GM18951 (cell line): Measurements from ENCODE around the gene SMPDL3A.

ENCODE experiments used
- POLR2A ChIP-seq: IDR thresholded peaks from 4 replicates; pipeline ENCODE4 v1.6.1; 2011; ENCODE audit warnings: mild to moderate bottlenecking; ENCODE audit not compliant: insufficient read length, insufficient read depth; ENCODE audit errors: extremely low read depth
- in situ Hi-C: fragments of 300-500 bp; cut with MboI; formaldehyde crosslinking; loops from one replicate; pipeline ENCODE4 v1.12.0; 2022; ENCODE audit warnings: low sequenced_read_pairs, mixed read lengths, inconsistent platforms; ENCODE audit not compliant: unreplicated experiment

The SMPDL3A gene

DNA sequence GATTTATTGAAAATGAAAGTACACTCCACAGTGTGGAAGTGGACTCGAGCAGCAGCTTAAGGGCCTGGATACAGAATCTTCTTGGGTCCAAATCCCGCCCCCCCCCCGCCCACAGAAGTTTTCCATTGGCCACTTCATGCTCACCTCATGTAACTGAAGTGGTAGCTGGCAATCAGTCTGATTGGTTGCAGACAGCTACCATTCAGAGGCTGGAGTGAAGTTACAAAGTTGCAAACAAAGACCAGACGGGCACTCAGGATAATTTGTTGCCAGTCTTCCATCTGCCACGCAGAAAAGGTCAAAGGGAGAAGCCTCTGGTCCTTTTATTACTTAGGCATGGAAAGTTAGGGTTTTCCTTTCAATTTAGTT lies 35.4 kb upstream of the SMPDL3A start:
- no peak for TF ChIP-seq POLR2A
- in situ Hi-C loops = no loop called here

DNA sequence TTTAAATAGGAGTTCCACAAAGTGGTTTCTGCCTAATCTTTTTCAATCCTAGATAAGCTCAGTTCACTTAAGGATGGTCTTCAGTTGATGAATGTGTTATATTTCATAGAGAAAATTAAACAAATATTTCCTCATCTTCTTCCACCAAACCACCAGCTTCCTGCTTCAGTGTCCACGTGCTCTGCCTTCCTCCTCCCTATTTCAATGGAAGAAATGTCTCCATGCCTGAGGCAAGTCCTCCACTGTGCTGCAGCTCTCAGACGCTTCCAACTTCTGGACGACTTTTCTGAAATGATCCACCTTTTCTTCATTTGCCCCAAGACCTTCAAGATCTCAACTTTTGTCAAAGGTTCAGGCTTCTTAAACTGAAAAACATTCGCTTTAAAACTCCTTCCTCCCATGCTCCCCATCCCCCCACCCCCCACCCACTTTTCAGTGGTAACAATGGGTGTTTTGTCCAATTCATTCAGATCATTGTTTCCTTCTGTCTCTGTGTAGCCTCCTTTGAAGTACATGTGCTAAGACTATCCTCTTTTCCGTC lies 34.8 kb upstream of the SMPDL3A start:
- TF ChIP-seq POLR2A = no peak
- in situ Hi-C loops = no loop called here

DNA sequence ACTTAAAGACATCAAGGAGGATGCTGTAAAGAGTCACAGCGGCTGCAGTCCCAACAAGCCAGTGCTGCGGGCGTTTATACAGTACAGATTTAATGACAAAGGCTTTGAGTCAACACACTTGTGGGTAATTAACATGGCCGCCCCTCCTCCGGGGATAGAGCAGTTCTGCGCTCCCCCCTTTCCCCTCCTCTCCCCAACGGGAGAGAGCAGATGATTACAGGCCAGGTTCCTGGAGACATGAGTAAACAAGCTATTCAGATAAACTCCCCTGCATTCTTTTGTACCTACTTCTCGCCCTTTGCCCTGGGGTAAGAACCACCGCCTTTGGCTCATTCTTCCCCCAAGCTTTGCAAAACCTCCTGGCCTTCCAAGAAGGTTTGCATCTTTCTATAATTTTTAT lies 33.2 kb upstream of the SMPDL3A start:
- TF ChIP-seq POLR2A = no peak
- in situ Hi-C loops = no loop called here

GRCh38 chr6:122758927-122759334 lies 30.1 kb upstream of the SMPDL3A start:
- in situ Hi-C loops = no loop called here
- no peak for TF ChIP-seq POLR2A

- in situ Hi-C loops = no loop called here
Observed at GRCh38 chr6:122760330-122760729, 28.7 kb upstream of the SMPDL3A start.

DNA sequence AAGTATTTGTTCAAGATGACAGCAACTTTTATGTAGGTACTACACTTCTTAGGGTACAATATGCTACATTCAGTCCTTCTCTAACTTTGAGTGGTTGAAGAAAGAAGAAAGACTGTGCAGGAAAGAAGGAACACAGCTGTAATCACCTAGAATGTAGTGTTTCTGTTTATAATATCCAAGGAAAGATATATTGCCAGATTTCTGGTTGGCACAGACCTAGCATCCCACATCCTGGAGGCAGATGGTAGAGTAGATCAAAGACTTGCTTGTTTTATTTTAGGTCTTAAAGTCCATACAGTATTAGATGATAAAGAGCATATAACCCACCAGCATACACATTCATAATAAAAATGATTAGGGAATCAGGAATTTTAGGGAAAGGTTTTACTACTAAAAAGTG lies 22.8 kb upstream of the SMPDL3A start:
- TF ChIP-seq POLR2A = no peak
- in situ Hi-C loops = no loop called here

More at GRCh38 chr6:122760330-122760729, 28.7 kb upstream of the SMPDL3A start:
- no peak for TF ChIP-seq POLR2A

DNA sequence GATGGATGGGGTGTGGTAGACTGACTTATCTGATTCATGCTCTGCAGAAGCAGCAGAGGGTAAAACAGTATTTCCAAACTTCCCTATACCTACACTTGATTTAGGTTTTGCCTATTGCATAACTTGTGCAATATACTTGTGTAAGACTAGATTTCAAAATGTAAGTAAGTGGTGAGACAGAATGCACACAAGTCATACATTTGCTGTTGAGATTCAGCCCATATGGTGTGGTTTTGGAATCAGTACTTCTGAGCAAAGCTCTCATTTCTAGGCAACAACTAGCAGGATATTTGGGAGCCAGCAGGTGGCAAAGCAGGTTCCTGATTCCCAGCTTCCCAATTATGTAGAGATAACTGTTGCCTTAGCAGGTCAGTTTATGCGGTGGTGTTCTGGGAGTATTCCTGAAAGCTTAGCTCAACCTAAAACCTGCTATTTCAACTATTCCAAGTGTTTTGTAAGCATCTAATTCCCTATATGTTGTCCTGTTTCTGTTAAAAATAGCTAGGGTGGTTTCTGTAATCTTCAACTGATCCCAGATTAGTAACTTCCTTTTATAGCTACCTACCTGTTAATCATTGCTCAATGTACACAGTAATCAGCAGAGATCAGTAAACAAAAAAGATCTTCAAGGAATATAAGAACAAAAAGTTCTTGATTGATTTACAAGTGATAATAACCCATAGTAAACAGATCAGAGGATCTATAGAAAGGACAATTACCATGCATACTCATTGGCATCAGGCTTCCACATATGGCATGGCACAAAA lies 18.0 kb upstream of the SMPDL3A start:
- in situ Hi-C loops = no loop called here
- TF ChIP-seq POLR2A = no peak

DNA sequence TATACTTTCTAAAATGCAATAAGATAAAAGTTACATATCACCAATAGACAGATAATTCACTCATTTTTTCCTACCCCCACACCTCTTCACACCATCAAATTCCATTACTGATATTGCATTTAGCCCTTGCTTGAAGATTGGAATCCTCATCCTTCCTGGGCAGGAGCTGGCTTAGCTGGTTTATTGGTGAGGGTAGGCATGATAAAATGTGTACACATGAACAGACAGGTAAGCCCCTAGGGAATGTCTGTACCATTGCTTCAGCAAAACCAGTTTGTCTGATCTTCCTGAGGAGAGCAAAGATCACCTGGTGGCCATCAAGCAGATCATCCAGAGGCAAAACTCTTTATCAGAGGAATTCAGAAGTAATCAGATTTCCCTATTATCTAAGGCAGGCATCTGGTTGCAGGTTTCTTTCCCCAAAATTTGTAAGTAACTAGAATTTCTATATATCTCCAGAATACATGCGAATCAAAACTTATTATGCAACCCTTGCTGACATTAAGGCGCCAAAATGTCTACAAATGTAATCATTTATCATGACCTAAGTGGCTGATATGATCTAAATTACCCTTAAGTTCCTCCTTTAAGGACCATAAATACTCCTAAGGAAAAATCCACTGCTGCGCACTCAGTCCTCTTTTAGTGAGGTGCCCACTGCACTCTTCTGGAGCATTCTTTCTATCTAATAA lies 16.2 kb upstream of the SMPDL3A start:
- in situ Hi-C loops = no loop called here

DNA sequence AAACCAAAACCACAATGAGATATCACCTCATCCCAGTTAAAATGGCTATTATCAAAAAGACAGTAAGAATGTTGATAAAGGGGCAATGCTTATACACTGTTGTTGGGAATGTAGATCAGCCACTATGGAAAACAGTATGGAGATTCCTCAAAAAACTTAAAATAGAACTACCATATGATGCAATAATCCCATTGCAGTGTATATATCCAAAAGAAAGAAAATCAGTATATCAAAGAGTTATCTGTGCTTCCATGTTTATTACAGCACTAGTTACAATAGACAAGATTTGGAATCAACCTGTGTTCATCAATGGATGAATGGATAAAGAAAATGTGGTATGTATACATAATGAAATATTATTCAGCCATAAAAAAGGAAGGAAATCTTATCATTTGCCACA lies 13.1 kb upstream of the SMPDL3A start:
- in situ Hi-C loops = no loop called here
- TF ChIP-seq POLR2A = no peak

More for the DNA sequence above, 16.2 kb upstream of the SMPDL3A start:
- no peak for TF ChIP-seq POLR2A

GRCh38 chr6:122778302-122778701 lies 10.8 kb upstream of the SMPDL3A start:
- in situ Hi-C loops = no loop called here
- no peak for TF ChIP-seq POLR2A

DNA sequence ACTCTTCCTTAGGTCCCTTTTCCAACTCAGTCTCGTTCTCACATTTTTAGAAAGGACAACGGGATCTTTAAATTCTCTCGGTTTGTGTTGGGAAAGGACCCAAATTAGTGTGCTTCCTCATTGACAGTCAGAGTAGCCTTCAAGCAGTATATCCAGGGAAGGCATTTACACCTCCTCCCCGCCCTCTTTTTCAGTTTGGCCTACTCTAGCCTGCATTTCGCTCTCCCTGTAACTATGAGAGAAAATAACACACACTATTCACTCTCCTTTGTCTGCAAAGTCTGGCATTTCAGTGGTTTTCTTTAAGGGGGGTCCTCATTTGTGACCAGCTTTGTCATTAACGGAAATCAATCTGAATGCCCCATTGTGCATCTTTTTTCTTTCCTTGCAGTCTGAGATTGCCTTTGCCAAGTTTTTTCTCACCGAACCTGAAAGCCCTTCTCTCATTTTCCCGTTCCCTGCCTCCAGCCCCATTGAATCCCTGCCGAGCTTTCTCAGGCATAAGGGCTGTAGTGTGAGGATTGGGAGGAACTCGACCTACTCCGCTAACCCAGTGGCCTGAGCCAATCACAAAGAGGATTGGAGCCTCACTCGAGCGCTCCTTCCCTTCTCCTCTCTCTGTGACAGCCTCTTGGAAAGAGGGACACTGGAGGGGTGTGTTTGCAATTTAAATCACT lies 9.9 kb upstream of the SMPDL3A start:
- in situ Hi-C loops = no loop called here
- TF ChIP-seq POLR2A = no peak

- in situ Hi-C loops = no loop called here
- TF ChIP-seq POLR2A = no peak
Observed at GRCh38 chr6:122779667-122780066, 9.4 kb upstream of the SMPDL3A start, which contains the start of gene FABP7. Gene FABP7 (plus strand): TSS chr6:122779716. CDS start chr6:122779795, 79 bp downstream.

DNA sequence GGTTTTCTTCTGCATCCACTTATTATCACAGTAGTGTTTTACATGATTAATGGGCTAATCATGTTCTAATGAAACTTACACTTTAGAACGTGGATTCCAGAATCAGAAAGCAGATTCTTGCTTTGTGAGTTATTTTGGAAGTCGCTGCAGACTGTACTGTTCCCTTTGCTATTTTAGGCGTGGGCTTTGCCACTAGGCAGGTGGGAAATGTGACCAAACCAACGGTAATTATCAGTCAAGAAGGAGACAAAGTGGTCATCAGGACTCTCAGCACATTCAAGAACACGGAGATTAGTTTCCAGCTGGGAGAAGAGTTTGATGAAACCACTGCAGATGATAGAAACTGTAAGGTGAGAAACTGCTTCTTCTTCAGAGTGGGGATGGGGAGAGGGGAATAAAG lies 8.9 kb upstream of the SMPDL3A start:
- TF ChIP-seq POLR2A = no peak
- in situ Hi-C loops = no loop called here
